OCI-LY7 (cell line): ENCODE results near the gene MYBPC3. TPM values are rescaled to one million over a fixed set of nuclear protein-coding genes. Genes with fewer than 3 reads are reported as not detected.

Experiments
- BruUV-seq: library from RNA; stranded (reverse); fragments of 400-500 nt; replicated peaks from 2 replicates; lab custom pipeline; 2021; lab: Mats Ljungman, UMichigan
- CTCF ChIA-PET: fragments of 300-600 bp; sonication (Branson Sonifier 250); formaldehyde crosslinking; loops from one replicate; lab custom pipeline; 2022; ENCODE audit warnings: antibody characterized with exemption; ENCODE audit not compliant: unreplicated experiment; lab: Charles Lee
- POLR2A ChIA-PET: fragments of 300-600 bp; sonication (Branson Sonifier 250); formaldehyde crosslinking; loops from one replicate; lab custom pipeline; 2022; ENCODE audit warnings: antibody characterized with exemption; lab: Charles Lee
- DNase-seq: peaks from one replicate; pipeline ENCODE4 v3.0.0-alpha.2; 2015; ENCODE audit warnings: low spot score
- H2AFZ ChIP-seq: fragments of 200-600 bp; sonication (generic), shearing (Covaris generic); 2 replicates; pipeline ENCODE4 v1.6.1; 2014; ENCODE audit warnings: mild to moderate bottlenecking, antibody characterized with exemption, low read length, moderate library complexity
- H3K27ac ChIP-seq: fragments of 200-600 bp; sonication (generic); 2 replicates; pipeline ENCODE4 v1.5.1; 2014; ENCODE audit warnings: mixed run types, low read depth, mild to moderate bottlenecking, moderate library complexity, low read length, inconsistent platforms; ENCODE audit not compliant: poor library complexity, severe bottlenecking
- H3K36me3 ChIP-seq: fragments of 200-600 bp; sonication (generic); 2 replicates; pipeline ENCODE4 v1.6.1; 2014; ENCODE audit warnings: mild to moderate bottlenecking, antibody characterized with exemption, low read length, moderate library complexity, mixed read lengths; ENCODE audit not compliant: insufficient read depth
- H3K4me1 ChIP-seq: fragments of 200-600 bp; sonication (generic); 2 replicates; pipeline ENCODE4 v1.5.1; 2014; ENCODE audit warnings: mild to moderate bottlenecking, low read length; ENCODE audit not compliant: insufficient read depth, poor library complexity, severe bottlenecking
- H3K4me2 ChIP-seq: fragments of 200-600 bp; sonication (generic); 2 replicates; pipeline ENCODE4 v1.6.1; 2014; ENCODE audit warnings: mild to moderate bottlenecking, low read length
- H3K4me3 ChIP-seq: fragments of 200-600 bp; sonication (generic); 2 replicates; pipeline ENCODE4 v1.5.1; 2014; ENCODE audit warnings: mild to moderate bottlenecking, low read depth, low read length; ENCODE audit not compliant: poor library complexity, severe bottlenecking
- H3K79me2 ChIP-seq: fragments of 200-600 bp; sonication (generic); 2 replicates; pipeline ENCODE4 v1.6.1; 2016; ENCODE audit warnings: low read depth, mild to moderate bottlenecking, low read length, moderate library complexity, mixed read lengths; ENCODE audit not compliant: insufficient read depth
- H3K9me2 ChIP-seq: fragments of 200-600 bp; sonication (generic); 2 replicates; pipeline ENCODE4 v1.6.1; 2016; ENCODE audit warnings: mild to moderate bottlenecking, low read length, mixed read lengths; ENCODE audit not compliant: insufficient read depth
- H3K9me3 ChIP-seq: fragments of 200-600 bp; sonication (generic); 2 replicates; pipeline ENCODE4 v1.6.1; 2014; ENCODE audit warnings: mild to moderate bottlenecking, mixed run types, low read length, mixed read lengths
- H4K20me1 ChIP-seq: fragments of 200-600 bp; sonication (generic); 2 replicates; pipeline ENCODE4 v1.6.1; 2014; ENCODE audit warnings: mild to moderate bottlenecking, antibody characterized with exemption, low read length, moderate library complexity, mixed read lengths; ENCODE audit not compliant: insufficient read depth
- EZH2phosphoT487 ChIP-seq: fragments of 200-600 bp; sonication (generic); IDR thresholded peaks from 2 replicates; pipeline ENCODE4 v1.6.1; 2018; ENCODE audit warnings: low read depth, borderline replicate concordance, mild to moderate bottlenecking, mixed run types, antibody characterized with exemption, low read length, moderate library complexity, mixed read lengths
- intact Hi-C: fragments of 100-400 bp; cut with micrococcal nuclease; formaldehyde crosslinking; loops from one replicate; pipeline ENCODE4 v1.10.0; 2022; ENCODE audit not compliant: unreplicated experiment
- total RNA-seq, 2 experiments: library from RNA; depleted of rRNA in 1 of 2; stranded (reverse); fragments of >200 nt in 1 of 2; shearing (Covaris generic) in 1 of 2; gene quantifications; 2 replicates each; pipeline ENCODE4 v1.2.3, GENCODE V29; 2014 to 2022
- TF ChIP-seq, protein P1 (sequence below): fragments of 200-600 bp; sonication (generic); conservative IDR thresholded peaks from 2 replicates; pipeline ENCODE4 v1.5.1; 2014; ENCODE audit warnings: mild to moderate bottlenecking, antibody characterized with exemption, low read length, moderate library complexity, mixed read lengths

The MYBPC3 gene
- total RNA-seq, 2 experiments from 2014 or later = 0.25 to 0.29 TPM

GRCh38 chr11:47354913-47355282 lies 2.4 kb upstream of the MYBPC3 start:
- BruUV-seq = TSS peak; percentile 89
- intact Hi-C loops = no loop called here

DNA sequence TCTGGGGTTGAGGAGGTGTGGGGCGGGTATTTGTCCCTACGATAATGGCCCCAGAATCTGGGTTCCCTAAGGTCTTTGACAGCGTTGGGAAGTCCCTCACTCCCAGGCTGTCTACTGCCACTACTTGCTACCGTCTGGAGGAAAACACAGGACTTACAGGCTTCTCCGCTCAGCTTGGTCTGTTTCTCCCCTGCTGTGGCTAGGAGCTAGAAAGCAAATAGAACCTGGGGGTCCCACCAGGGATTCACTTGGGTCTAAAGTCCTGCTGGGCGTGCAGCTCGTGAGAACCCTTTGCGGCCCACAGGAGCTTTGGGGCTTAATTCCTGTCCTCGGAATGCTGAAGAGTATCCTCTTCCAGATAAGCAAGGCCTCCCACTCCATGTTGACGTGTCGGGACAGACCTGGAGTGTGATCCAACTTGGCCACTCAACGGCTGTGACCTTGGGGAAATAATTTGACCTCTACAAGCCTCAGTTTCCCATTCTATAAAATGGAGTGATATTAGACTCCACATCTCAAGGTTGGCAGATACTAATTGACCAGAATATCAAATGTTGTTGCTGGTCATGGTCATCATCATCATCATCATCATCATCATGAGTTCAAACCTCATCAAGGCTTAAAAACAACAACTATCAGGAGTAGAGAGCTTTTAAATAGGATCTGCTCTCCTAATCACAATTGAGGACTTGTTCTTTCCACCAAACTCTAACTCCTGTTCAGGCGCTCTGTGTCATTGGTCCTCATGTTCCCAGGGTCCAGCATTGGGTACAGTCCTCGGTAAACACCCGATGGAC lies 1.7 kb upstream of the MYBPC3 start:
- no TSS peak for BruUV-seq
- intact Hi-C loops = no loop called here

More at GRCh38 chr11:47354913-47355282, 2.4 kb upstream of the MYBPC3 start:
- ChIA-PET CTCF (no interaction called here), POLR2A (no interaction called here)
- Histone ChIP-seq H3K79me2 (no peaks in the 10 kb centered on the region), H3K36me3 (peaks cover 34% of the 10 kb centered on the region), H3K27ac (no peak overlapping the region), H4K20me1 (no peaks in the 10 kb centered on the region), H2AFZ (no peak overlapping the region), H3K9me3 (no peaks in the 10 kb centered on the region), H3K4me2 (no peak overlapping the region), H3K4me3 (no peak overlapping the region), H3K4me1 (no peaks in the 10 kb centered on the region), H3K9me2 (no peaks in the 10 kb centered on the region)
- DNase-seq = no peak
- no peak for TF ChIP-seq EZH2phosphoT487

GRCh38 chr11:47351156-47352126 lies 1.1 kb downstream of the MYBPC3 start:
- no peak for DNase-seq
- Histone ChIP-seq H4K20me1 (no peaks in the 10 kb centered on the region), H2AFZ (no peak overlapping the region), H3K79me2 (no peaks in the 10 kb centered on the region), H3K9me3 (no peaks in the 10 kb centered on the region), H3K9me2 (no peaks in the 10 kb centered on the region), H3K4me3 (no peak overlapping the region), H3K4me1 (no peaks in the 10 kb centered on the region), H3K36me3 (peaks cover 14% of the 10 kb centered on the region), H3K4me2 (no peak overlapping the region), H3K27ac (no peak overlapping the region)
- ChIA-PET POLR2A (interaction anchor here (0.5 kb wide), 1 partner anchor 57 kb away, joined by 8 read pairs; no protein-coding TSS in a partner anchor), CTCF (interaction anchor here (0.6 kb wide), 1 partner anchor 119 kb away, joined by 3 read pairs; no protein-coding TSS in a partner anchor)
- intact Hi-C loops = no loop called here
- no TSS peak for BruUV-seq
- TF ChIP-seq, protein P1, sequence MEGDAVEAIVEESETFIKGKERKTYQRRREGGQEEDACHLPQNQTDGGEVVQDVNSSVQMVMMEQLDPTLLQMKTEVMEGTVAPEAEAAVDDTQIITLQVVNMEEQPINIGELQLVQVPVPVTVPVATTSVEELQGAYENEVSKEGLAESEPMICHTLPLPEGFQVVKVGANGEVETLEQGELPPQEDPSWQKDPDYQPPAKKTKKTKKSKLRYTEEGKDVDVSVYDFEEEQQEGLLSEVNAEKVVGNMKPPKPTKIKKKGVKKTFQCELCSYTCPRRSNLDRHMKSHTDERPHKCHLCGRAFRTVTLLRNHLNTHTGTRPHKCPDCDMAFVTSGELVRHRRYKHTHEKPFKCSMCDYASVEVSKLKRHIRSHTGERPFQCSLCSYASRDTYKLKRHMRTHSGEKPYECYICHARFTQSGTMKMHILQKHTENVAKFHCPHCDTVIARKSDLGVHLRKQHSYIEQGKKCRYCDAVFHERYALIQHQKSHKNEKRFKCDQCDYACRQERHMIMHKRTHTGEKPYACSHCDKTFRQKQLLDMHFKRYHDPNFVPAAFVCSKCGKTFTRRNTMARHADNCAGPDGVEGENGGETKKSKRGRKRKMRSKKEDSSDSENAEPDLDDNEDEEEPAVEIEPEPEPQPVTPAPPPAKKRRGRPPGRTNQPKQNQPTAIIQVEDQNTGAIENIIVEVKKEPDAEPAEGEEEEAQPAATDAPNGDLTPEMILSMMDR = no peak
- no peak for TF ChIP-seq EZH2phosphoT487

More for the DNA sequence above, 1.7 kb upstream of the MYBPC3 start:
- no peak overlapping the region for H3K27ac ChIP-seq
- H3K9me3 ChIP-seq = no peaks in the 10 kb centered on the region
- H4K20me1 ChIP-seq = no peaks in the 10 kb centered on the region
- H3K4me1 ChIP-seq = no peaks in the 10 kb centered on the region
- ChIA-PET POLR2A (interaction anchor here (0.9 kb wide), 1 partner anchor 14 kb away, joined by 3 read pairs; no protein-coding TSS in a partner anchor), CTCF (no interaction called here)
- TF ChIP-seq, protein P1 = no peak
- no peak overlapping the region for H2AFZ ChIP-seq
- no peaks in the 10 kb centered on the region for H3K9me2 ChIP-seq
- no peaks in the 10 kb centered on the region for H3K79me2 ChIP-seq
- peaks cover 26% of the 10 kb centered on the region for H3K36me3 ChIP-seq
- no peak overlapping the region for H3K4me3 ChIP-seq
- no peak for DNase-seq
- no peak overlapping the region for H3K4me2 ChIP-seq
